ENCODE data around the gene AHDC1. TPM values are rescaled to one million over a fixed set of nuclear protein-coding genes. Genes with fewer than 3 reads are reported as not detected.

Gene AHDC1
- total RNA-seq, 4 donors from 2014 or later = 37.7 to 63.0 (median 52.5) TPM

DNA sequence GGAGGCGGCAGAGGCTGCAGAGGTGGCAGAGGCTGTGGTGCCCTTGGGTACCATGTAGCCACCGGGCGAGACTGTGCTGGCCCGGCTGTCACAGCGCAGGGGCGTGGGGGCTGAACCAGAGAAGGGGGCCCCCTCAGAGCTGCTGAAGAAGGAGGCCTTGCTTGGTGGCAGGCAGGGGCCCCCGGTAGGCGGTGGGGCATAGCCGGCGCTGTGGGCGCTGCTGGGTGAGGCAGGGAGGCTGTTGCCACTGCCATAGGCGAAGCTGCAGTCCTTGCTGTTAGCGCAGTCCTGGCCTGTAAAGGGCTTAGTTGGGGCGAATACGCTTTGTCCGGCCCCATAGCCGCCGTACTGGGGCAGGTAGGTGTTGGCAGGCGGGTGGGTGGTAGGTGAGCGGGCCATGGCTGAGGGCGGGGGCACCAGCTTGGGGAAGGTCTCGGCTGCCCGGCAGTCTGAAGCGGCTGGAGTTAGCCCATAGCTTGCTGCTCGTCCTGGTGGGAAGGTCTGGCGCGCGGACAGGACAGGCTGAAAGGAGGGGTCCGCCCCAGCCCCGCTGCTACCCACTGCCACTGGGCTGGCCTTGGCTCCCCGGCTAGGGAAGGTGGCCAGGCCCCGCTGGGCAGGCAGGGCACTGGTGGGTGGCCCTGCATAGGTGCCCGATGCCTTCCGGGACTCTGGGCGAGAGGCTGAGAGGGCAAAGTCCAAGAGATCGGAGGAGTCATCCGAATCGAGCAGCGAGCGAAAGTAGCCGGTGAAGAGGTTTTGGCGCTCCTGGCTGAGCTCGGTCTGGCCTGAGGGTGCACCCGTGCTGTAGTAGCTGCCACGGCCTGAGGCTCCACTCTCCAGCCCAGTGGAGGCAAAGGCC lies 54.9 kb downstream of the AHDC1 start:
- 87 to 89% methylated on average over 44 to 45 of the region's 45 CpGs for WGBS, 2 donors
- no peak for TF ChIP-seq CTCF (IDR thresholded peaks at IDR 0.05)
- TF ChIP-seq POLR2A (IDR thresholded peaks at IDR 0.05) = no peak
- no peak for DNase-seq (ENCODE audit: low spot score in 2 of 2)
- no peak overlapping the region for H3K4me3 ChIP-seq (ENCODE audit: low read depth, poor library complexity, severe bottlenecking)
- intact Hi-C loops (cut with DNase I; ENCODE audit: low total_unique reads) = no loop called here

DNA sequence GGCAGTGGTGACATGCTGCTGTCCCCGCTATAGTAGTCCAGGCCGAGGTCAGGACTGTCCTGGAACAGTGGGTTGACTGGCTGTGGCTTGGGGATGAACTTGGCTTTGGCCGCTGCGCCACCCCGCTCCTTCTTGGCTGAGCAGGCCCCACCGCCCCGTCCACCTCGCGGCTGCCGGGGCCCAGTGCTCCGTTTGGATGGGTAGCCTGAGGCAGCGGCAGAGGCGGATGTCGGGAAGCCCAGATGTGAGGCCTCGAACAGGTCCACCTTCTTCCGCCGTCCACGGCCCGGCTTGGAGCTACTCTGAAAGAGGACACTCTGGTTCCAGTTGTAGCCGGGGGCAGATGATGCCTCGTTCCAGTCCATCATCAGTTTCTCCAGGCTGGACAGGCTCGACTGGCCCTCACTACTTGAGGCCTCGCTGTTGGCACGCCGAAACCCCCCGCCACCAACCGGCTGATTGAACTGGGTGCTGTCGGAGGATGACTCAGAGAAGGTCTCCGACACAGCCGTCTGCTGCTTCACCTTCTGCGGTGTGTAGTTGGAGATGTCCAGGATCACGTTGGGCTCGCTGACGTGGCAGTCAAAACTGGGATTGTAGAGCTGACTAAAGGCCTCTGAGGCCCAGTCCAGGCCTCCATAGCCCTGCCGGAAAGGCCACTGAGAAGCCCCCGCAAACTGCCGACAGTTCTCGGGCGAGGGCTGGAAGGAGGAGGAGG lies 55.6 kb downstream of the AHDC1 start:
- intact Hi-C loops (cut with DNase I; ENCODE audit: low total_unique reads) = no loop called here
- H3K4me3 ChIP-seq (ENCODE audit: low read depth, poor library complexity, severe bottlenecking) = no peak overlapping the region
- DNase-seq (ENCODE audit: low spot score in 2 of 2) = no peak
- TF ChIP-seq CTCF (IDR thresholded peaks at IDR 0.05) (no peak), POLR2A (IDR thresholded peaks at IDR 0.05) (no peak)
- 88% methylated on average over 29 to 39 of the region's 39 CpGs for WGBS, 2 donors

- no peak for TF ChIP-seq CTCF (IDR thresholded peaks at IDR 0.05)
- intact Hi-C loops (cut with DNase I; ENCODE audit: low total_unique reads) = no loop called here
- H3K4me3 ChIP-seq (ENCODE audit: low read depth, poor library complexity, severe bottlenecking) = no peak overlapping the region
- DNase-seq (ENCODE audit: low spot score in 2 of 2) = no peak
- 86 to 89% methylated on average over 29 to 30 of the region's 44 CpGs for WGBS, 2 donors
These were observed 56.5 kb downstream of the AHDC1 start for GRCh38 chr1:27547220-27548116.

DNA sequence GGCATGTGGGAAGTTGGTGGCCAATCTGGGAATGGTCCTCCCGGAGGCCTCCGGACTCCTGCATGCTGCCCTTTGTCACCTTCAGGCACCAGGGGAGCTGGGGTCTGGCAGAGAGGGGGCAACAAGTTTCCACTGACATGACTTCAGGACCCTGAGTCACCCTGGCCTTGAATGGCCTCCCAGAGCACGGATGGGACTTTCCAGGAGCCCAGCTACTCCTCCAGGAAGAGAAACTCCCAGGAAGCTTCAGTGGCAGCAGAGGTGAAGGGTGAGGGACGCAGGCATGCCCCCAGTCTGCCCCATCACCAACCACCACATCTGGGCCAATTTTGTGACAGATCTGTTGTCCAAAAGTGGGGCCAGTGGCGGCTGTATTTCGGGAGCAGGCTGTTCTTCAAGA lies 58.1 kb downstream of the AHDC1 start:
- DNase-seq (ENCODE audit: low spot score in 2 of 2) = no peak
- intact Hi-C loops (cut with DNase I; ENCODE audit: low total_unique reads) = no loop called here
- H3K4me3 ChIP-seq (ENCODE audit: low read depth, poor library complexity, severe bottlenecking) = no peak overlapping the region
- 48 to 51% methylated on average over 6 of the region's 6 CpGs for WGBS, 2 donors
- no peak for TF ChIP-seq CTCF (IDR thresholded peaks at IDR 0.05)
- no peak for TF ChIP-seq POLR2A (IDR thresholded peaks at IDR 0.05)

- no peak for DNase-seq (ENCODE audit: low spot score in 2 of 2)
- 17 to 25% methylated on average over 5 of the region's 5 CpGs for WGBS, 2 donors
- no peak overlapping the region for H3K4me3 ChIP-seq (ENCODE audit: low read depth, poor library complexity, severe bottlenecking)
- no peak for TF ChIP-seq POLR2A (IDR thresholded peaks at IDR 0.05)
- intact Hi-C loops (cut with DNase I; ENCODE audit: low total_unique reads) = no loop called here
These were observed 58.7 kb downstream of the AHDC1 start for GRCh38 chr1:27545271-27545670.
